Liver (tissue), 9 donors: ENCODE results near the gene CHRM4. TPM values are rescaled to one million over a fixed set of nuclear protein-coding genes. Genes with fewer than 3 reads are reported as not detected.
"Not testable (repeated sequence)": the region's sequence is repeated elsewhere in the genome, so short reads cannot be mapped to it uniquely, and the experiment has no call there.

ENCODE experiments used
- DNase-seq: peaks from one replicate; pipeline ENCODE4 v3.0.0-alpha.2; 2017; ENCODE audit warnings: low spot score
- H3K27ac ChIP-seq, 2 donors: one replicate each; pipeline ENCODE4 v1.7.0; 2013; ENCODE audit warnings: inconsistent platforms in 2 of 2, low read length in 2 of 2, control low read depth in 1 of 2, low read depth in 1 of 2, mild to moderate bottlenecking in 1 of 2
- H3K27me3 ChIP-seq, 4 donors: one replicate each; pipeline versions ENCODE4 v1.6.1 to v1.7.0; 2013; ENCODE audit warnings: low read length in 3 of 4, inconsistent platforms in 1 of 4, mild to moderate bottlenecking in 1 of 4, moderate library complexity in 1 of 4; ENCODE audit not compliant: control insufficient read depth in 4 of 4, insufficient read depth in 4 of 4
- H3K36me3 ChIP-seq, 4 donors: one replicate each; pipeline versions ENCODE4 v1.6.1 to v1.7.0; 2013; ENCODE audit warnings: low read length in 3 of 4, mild to moderate bottlenecking in 3 of 4, low read depth in 1 of 4, moderate library complexity in 1 of 4; ENCODE audit not compliant: control insufficient read depth in 4 of 4, insufficient read depth in 3 of 4
- H3K4me1 ChIP-seq, 4 donors: one replicate each; pipeline versions ENCODE4 v1.6.1 to v1.7.0; 2013; ENCODE audit warnings: low read length in 3 of 4, mild to moderate bottlenecking in 3 of 4, moderate library complexity in 1 of 4; ENCODE audit not compliant: control insufficient read depth in 4 of 4, insufficient read depth in 4 of 4
- H3K4me3 ChIP-seq, 3 donors: one replicate each; pipeline versions ENCODE4 v1.6.1 to v1.7.0; 2013; ENCODE audit warnings: low read length in 3 of 3, control low read depth in 1 of 3, low read depth in 1 of 3, mild to moderate bottlenecking in 1 of 3
- H3K9ac ChIP-seq, 2 donors: one replicate each; pipeline ENCODE4 v1.7.0; 2013; ENCODE audit warnings: low read length in 2 of 2, mild to moderate bottlenecking in 2 of 2, moderate library complexity in 2 of 2, control low read depth in 1 of 2, low read depth in 1 of 2
- H3K9me3 ChIP-seq, 4 donors: one replicate each; pipeline versions ENCODE4 v1.6.1 to v1.7.0; 2013; ENCODE audit warnings: low read length in 3 of 4; ENCODE audit not compliant: control insufficient read depth in 4 of 4
- ATF3 ChIP-seq: IDR thresholded peaks from 2 replicates; pipeline ENCODE4 v1.6.1; 2016; ENCODE audit warnings: antibody characterized with exemption
- EGR1 ChIP-seq, 2 donors: IDR thresholded peaks; 2 replicates each; pipeline ENCODE4 v1.6.1; 2016 to 2018; ENCODE audit warnings: antibody characterized with exemption in 2 of 2, low read depth in 2 of 2
- FOXA1 ChIP-seq: IDR thresholded peaks from 2 replicates; pipeline ENCODE4 v1.6.1; 2016; ENCODE audit warnings: antibody characterized with exemption
- FOXA2 ChIP-seq: IDR thresholded peaks from 2 replicates; pipeline ENCODE4 v1.6.1; 2016; ENCODE audit warnings: antibody characterized with exemption
- GABPA ChIP-seq, 2 donors: IDR thresholded peaks in 1 of 2; conservative IDR thresholded peaks in 1 of 2; 2 replicates each; pipeline ENCODE4 v1.6.1; 2016; ENCODE audit warnings: antibody characterized with exemption in 2 of 2, mild to moderate bottlenecking in 1 of 2, moderate library complexity in 1 of 2
- HNF4A ChIP-seq, 2 donors: conservative IDR thresholded peaks; 2 replicates each; pipeline ENCODE4 v1.6.1; 2016; ENCODE audit warnings: antibody characterized with exemption in 2 of 2, mild to moderate bottlenecking in 2 of 2
- HNF4G ChIP-seq: IDR thresholded peaks from 2 replicates; pipeline ENCODE4 v1.6.1; 2016; ENCODE audit warnings: antibody characterized with exemption
- JUND ChIP-seq, 2 donors: IDR thresholded peaks; 2 replicates each; pipeline ENCODE4 v1.6.1; 2016; ENCODE audit warnings: antibody characterized with exemption in 2 of 2
- NR2F2 ChIP-seq: IDR thresholded peaks from 2 replicates; pipeline ENCODE4 v1.6.1; 2016; ENCODE audit warnings: antibody characterized with exemption
- RAD21 ChIP-seq, 2 donors: IDR thresholded peaks; 2 replicates each; pipeline ENCODE4 v1.6.1; 2016; ENCODE audit warnings: antibody characterized with exemption in 2 of 2, mild to moderate bottlenecking in 2 of 2
- RXRA ChIP-seq, 2 donors: IDR thresholded peaks; 2 replicates each; pipeline ENCODE4 v1.6.1; 2017 to 2018; ENCODE audit warnings: antibody characterized with exemption in 2 of 2, mild to moderate bottlenecking in 1 of 2
- SP1 ChIP-seq: IDR thresholded peaks from 2 replicates; pipeline ENCODE4 v1.6.1; 2018; ENCODE audit warnings: antibody characterized with exemption, mild to moderate bottlenecking
- TAF1 ChIP-seq: conservative IDR thresholded peaks from 2 replicates; pipeline ENCODE4 v1.6.1; 2016; ENCODE audit warnings: antibody characterized with exemption, mild to moderate bottlenecking
- YY1 ChIP-seq: IDR thresholded peaks from 2 replicates; pipeline ENCODE4 v1.6.1; 2016; ENCODE audit warnings: antibody characterized with exemption, mild to moderate bottlenecking
- WGBS: extraction: QIAGEN DNeasy Blood & Tissue Kit; methylation state at CpG from one replicate; pipeline ENCODE4 v1.1.7; 2013; 5-methylcytosine and 5-hydroxymethylcytosine counted together
- polyA plus RNA-seq, 2 donors: library from polyadenylated mRNA; stranded (reverse) in 1 of 2; unstranded in 1 of 2; fragments of 200-250 nt in 1 of 2; fragments of >200 nt in 1 of 2; fragmentation: Nextera tagmentation in 1 of 2; extraction: Ambion mirVana in 1 of 2; gene quantifications; one replicate each; pipeline versions ENCODE4 v1.2.1 to v1.2.3, GENCODE V29; 2013 to 2015
- total RNA-seq, 2 donors: library from RNA; depleted of rRNA; stranded (reverse); fragments of >200 nt; gene quantifications; one replicate each; pipeline ENCODE4 v1.2.3, GENCODE V29; 2014
- TF ChIP-seq, protein P1 (sequence below): fragments of 150-350 bp; IDR thresholded peaks from 2 replicates; pipeline ENCODE4 v1.5.1; 2017; ENCODE audit warnings: improper control_type of control experiment, low read depth, low read length; ENCODE audit not compliant: missing input control
- TF ChIP-seq, protein P2 (sequence below): IDR thresholded peaks from 2 replicates; pipeline ENCODE4 v1.6.1; 2016; ENCODE audit warnings: antibody characterized with exemption
- TF ChIP-seq, protein P3 (sequence below): IDR thresholded peaks from 2 replicates; pipeline ENCODE4 v1.6.1; 2016; ENCODE audit warnings: antibody characterized with exemption
- donor health status: healthy.
- donor health status: healthy.
- donor health status: healthy.
- donor health status: healthy.
- donor health status: healthy.

CHRM4 gene
- total and polyA plus RNA-seq, 4 donors: 0.08 to 0.09 TPM; not detected in 2

DNA sequence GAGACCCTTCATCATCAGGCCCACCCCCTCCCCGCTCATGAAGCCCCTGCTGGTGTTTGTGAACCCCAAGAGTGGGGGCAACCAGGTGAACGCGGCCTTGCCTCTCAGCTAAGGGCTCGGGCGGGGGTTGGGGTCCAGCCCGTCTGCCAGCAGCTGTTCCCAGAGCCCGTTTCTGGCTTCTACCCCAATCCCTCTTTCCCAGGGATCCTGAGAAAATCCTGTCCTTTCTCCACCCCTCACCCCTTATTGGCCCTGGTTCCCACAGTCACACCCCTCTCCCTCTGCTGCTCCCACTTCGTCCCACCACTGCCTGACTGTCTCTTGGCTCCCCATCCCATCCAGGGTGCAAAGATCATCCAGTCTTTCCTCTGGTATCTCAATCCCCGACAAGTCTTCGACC lies 19.5 kb downstream of the CHRM4 start:
- Histone ChIP-seq H3K4me3 (no peak overlapping the region), H3K4me1 (peaks cover 0 to 4% (median 0%) of the 10 kb centered on the region in 4 donors), H3K9me3 (no peaks in the 10 kb centered on the region), H3K27me3 (no peaks in the 10 kb centered on the region), H3K27ac (no peak overlapping the region), H3K36me3 (peaks cover 7 to 51% (median 17%) of the 10 kb centered on the region in 4 donors), H3K9ac (no peak overlapping the region)
- DNase-seq: no peak
- WGBS: 82% methylated on average over 10 of the region's 10 CpGs
- TF ChIP-seq TAF1 (no peak), SP1 (no peak), HNF4A (conservative IDR thresholded peaks at IDR 0.05) (no peak), ATF3 (no peak), YY1 (no peak), EGR1 (IDR thresholded peaks at IDR 0.05; ENCODE audit: low read depth in 2 of 2) (no peak), GABPA (IDR thresholded peaks at IDR 0.05 in 1 of 2, conservative IDR thresholded peaks at IDR 0.05 in 1 of 2) (no peak), RXRA (IDR thresholded peaks at IDR 0.05) (no peak), HNF4G (no peak), FOXA1 (no peak), NR2F2 (no peak), FOXA2 (no peak)
- TF ChIP-seq, protein P1, sequence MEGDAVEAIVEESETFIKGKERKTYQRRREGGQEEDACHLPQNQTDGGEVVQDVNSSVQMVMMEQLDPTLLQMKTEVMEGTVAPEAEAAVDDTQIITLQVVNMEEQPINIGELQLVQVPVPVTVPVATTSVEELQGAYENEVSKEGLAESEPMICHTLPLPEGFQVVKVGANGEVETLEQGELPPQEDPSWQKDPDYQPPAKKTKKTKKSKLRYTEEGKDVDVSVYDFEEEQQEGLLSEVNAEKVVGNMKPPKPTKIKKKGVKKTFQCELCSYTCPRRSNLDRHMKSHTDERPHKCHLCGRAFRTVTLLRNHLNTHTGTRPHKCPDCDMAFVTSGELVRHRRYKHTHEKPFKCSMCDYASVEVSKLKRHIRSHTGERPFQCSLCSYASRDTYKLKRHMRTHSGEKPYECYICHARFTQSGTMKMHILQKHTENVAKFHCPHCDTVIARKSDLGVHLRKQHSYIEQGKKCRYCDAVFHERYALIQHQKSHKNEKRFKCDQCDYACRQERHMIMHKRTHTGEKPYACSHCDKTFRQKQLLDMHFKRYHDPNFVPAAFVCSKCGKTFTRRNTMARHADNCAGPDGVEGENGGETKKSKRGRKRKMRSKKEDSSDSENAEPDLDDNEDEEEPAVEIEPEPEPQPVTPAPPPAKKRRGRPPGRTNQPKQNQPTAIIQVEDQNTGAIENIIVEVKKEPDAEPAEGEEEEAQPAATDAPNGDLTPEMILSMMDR: no peak
- TF ChIP-seq, protein P2, sequence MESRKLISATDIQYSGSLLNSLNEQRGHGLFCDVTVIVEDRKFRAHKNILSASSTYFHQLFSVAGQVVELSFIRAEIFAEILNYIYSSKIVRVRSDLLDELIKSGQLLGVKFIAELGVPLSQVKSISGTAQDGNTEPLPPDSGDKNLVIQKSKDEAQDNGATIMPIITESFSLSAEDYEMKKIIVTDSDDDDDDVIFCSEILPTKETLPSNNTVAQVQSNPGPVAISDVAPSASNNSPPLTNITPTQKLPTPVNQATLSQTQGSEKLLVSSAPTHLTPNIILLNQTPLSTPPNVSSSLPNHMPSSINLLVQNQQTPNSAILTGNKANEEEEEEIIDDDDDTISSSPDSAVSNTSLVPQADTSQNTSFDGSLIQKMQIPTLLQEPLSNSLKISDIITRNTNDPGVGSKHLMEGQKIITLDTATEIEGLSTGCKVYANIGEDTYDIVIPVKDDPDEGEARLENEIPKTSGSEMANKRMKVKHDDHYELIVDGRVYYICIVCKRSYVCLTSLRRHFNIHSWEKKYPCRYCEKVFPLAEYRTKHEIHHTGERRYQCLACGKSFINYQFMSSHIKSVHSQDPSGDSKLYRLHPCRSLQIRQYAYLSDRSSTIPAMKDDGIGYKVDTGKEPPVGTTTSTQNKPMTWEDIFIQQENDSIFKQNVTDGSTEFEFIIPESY: no peak
- TF ChIP-seq, protein P3, sequence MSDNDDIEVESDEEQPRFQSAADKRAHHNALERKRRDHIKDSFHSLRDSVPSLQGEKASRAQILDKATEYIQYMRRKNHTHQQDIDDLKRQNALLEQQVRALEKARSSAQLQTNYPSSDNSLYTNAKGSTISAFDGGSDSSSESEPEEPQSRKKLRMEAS: no peak

- H3K4me3 ChIP-seq, H3K9me3 ChIP-seq, H3K27ac ChIP-seq, DNase-seq, H3K27me3 ChIP-seq, H3K4me1 ChIP-seq, H3K9ac ChIP-seq: not testable (repeated sequence)
- peaks cover 5 to 45% (median 15%) of the 10 kb centered on the region in 4 donors for H3K36me3 ChIP-seq
- 92% methylated on average over 19 of the region's 19 CpGs for WGBS
Measured at GRCh38 chr11:46371262-46371661, 20.3 kb downstream of the CHRM4 start.

- DNase-seq: no peak
- WGBS: 93% methylated on average over 13 of the region's 13 CpGs
- Histone ChIP-seq H3K9ac (no peak overlapping the region), H3K4me3 (no peak overlapping the region), H3K27ac (no peak overlapping the region), H3K27me3 (no peaks in the 10 kb centered on the region), H3K4me1 (peaks cover 0 to 4% (median 0%) of the 10 kb centered on the region in 4 donors), H3K36me3 (peaks cover 3 to 35% (median 11%) of the 10 kb centered on the region in 4 donors), H3K9me3 (no peaks in the 10 kb centered on the region)
- no peak for TF ChIP-seq ATF3
- no peak for TF ChIP-seq YY1
- TF ChIP-seq RXRA (IDR thresholded peaks at IDR 0.05): no peak
- TF ChIP-seq, protein P3: no peak
- TF ChIP-seq FOXA2: no peak
- no peak for TF ChIP-seq HNF4A (conservative IDR thresholded peaks at IDR 0.05)
- TF ChIP-seq HNF4G: no peak
- TF ChIP-seq TAF1: no peak
- no peak for TF ChIP-seq EGR1 (IDR thresholded peaks at IDR 0.05; ENCODE audit: low read depth in 2 of 2)
- TF ChIP-seq JUND (IDR thresholded peaks at IDR 0.05): no peak
- TF ChIP-seq, protein P1: no peak
- TF ChIP-seq FOXA1: no peak
- TF ChIP-seq RAD21 (IDR thresholded peaks at IDR 0.05): no peak
- TF ChIP-seq, protein P2: no peak
- TF ChIP-seq NR2F2: no peak
- TF ChIP-seq GABPA (IDR thresholded peaks at IDR 0.05 in 1 of 2, conservative IDR thresholded peaks at IDR 0.05 in 1 of 2): no peak
Measured at GRCh38 chr11:46370253-46370652, 21.3 kb downstream of the CHRM4 start.
